WTC11 (cell line): ENCODE data around the gene ADGRF3. TPM values are rescaled to one million over a fixed set of nuclear protein-coding genes. Genes with fewer than 3 reads are reported as not detected.

Experiments
- ATAC-seq: fragments of 200-7000 bp; cut with Tn5 transposase; 2 replicates; pipeline ENCODE4 v1.10.0; 2021; ENCODE audit warnings: mild to moderate bottlenecking, moderate library complexity
- CTCF ChIA-PET: fragments of 300-600 bp; sonication (Branson Sonifier 250); formaldehyde crosslinking; loops from one replicate; lab custom pipeline; 2021; ENCODE audit warnings: antibody characterized with exemption; lab: Charles Lee
- POLR2A ChIA-PET: fragments of 350-600 bp; sonication (Branson Sonifier 250); formaldehyde crosslinking; loops from one replicate; lab custom pipeline; 2021; ENCODE audit warnings: antibody characterized with exemption; lab: Charles Lee
- DNase-seq: peaks from one replicate; pipeline ENCODE4 v3.0.0; 2021; ENCODE audit warnings: low spot score
- H3K27ac Mint-ChIP-seq: 2 replicates; pipeline ENCODE4 v1.8.0; 2021; ENCODE audit warnings: mixed read lengths
- H3K27me3 Mint-ChIP-seq: 2 replicates; pipeline ENCODE4 v1.8.0; 2021; ENCODE audit warnings: low read depth, mild to moderate bottlenecking, moderate library complexity, mixed read lengths
- H3K36me3 Mint-ChIP-seq: 2 replicates; pipeline ENCODE4 v1.8.0; 2021; ENCODE audit warnings: mixed read lengths
- H3K4me1 Mint-ChIP-seq: 2 replicates; pipeline ENCODE4 v1.8.0; 2022; ENCODE audit warnings: mixed read lengths
- H3K4me3 Mint-ChIP-seq: 2 replicates; pipeline ENCODE4 v1.8.0; 2021; ENCODE audit warnings: mild to moderate bottlenecking, moderate library complexity, mixed read lengths
- H3K9me3 Mint-ChIP-seq: 2 replicates; pipeline ENCODE4 v1.8.0; 2021; ENCODE audit warnings: mixed read lengths
- FOXP1 ChIP-seq: sonication (generic); formaldehyde crosslinking; IDR thresholded peaks from 2 replicates; pipeline ENCODE4 v1.8.0; 2022; ENCODE audit warnings: missing genetic modification reagents, mild to moderate bottlenecking, moderate library complexity, borderline replicate concordance
- IRF1 ChIP-seq: sonication (generic); formaldehyde crosslinking; IDR thresholded peaks from 2 replicates; pipeline ENCODE4 v1.8.0; 2023; ENCODE audit warnings: missing genetic modification reagents
- JUN ChIP-seq: sonication (generic); formaldehyde crosslinking; IDR thresholded peaks from 2 replicates; pipeline ENCODE4 v1.8.0; 2023; ENCODE audit warnings: mild to moderate bottlenecking, missing genetic modification reagents
- NFYB ChIP-seq: sonication (generic); formaldehyde crosslinking; conservative IDR thresholded peaks from 2 replicates; pipeline ENCODE4 v1.8.0; 2022; ENCODE audit warnings: low read depth, missing genetic modification reagents
- TEAD1 ChIP-seq: sonication (generic); formaldehyde crosslinking; IDR thresholded peaks from 2 replicates; pipeline ENCODE4 v1.8.0; 2022; ENCODE audit warnings: mild to moderate bottlenecking, missing genetic modification reagents
- ZNF317 ChIP-seq: sonication (generic); formaldehyde crosslinking; IDR thresholded peaks from 2 replicates; pipeline ENCODE4 v1.8.1; 2023; ENCODE audit warnings: low read depth, mild to moderate bottlenecking, moderate library complexity, missing genetic modification reagents, borderline replicate concordance
- ZNF396 ChIP-seq: fragments of 250-450 bp; sonication (Bioruptor Pico); IDR thresholded peaks from 2 replicates; pipeline ENCODE4 v1.8.0; 2021; ENCODE audit warnings: mild to moderate bottlenecking, moderate library complexity, borderline replicate concordance
- ZNF532 ChIP-seq: fragments of 250-450 bp; sonication (Bioruptor Pico); IDR thresholded peaks from 2 replicates; pipeline ENCODE4 v1.9.0; 2021; ENCODE audit warnings: mild to moderate bottlenecking, borderline replicate concordance
- total RNA-seq: library from RNA; stranded (reverse); gene quantifications from 3 replicates; pipeline ENCODE4 v1.2.3, GENCODE V29; 2021
- TF ChIP-seq, protein P1 (sequence below): sonication (generic); formaldehyde crosslinking; IDR thresholded peaks from 2 replicates; pipeline ENCODE4 v1.8.0; 2022; ENCODE audit warnings: missing genetic modification reagents
- TF ChIP-seq, protein P2 (sequence below): sonication (generic); formaldehyde crosslinking; IDR thresholded peaks from 2 replicates; pipeline ENCODE4 v1.8.0; 2023; ENCODE audit warnings: missing genetic modification reagents, mild to moderate bottlenecking, borderline replicate concordance
- TF ChIP-seq, protein P3 (sequence below): fragments of 250-450 bp; sonication (Bioruptor Pico); IDR thresholded peaks from 2 replicates; pipeline ENCODE4 v2.1.2; 2022; ENCODE audit warnings: mild to moderate bottlenecking, moderate library complexity
- TF ChIP-seq, protein P4 (sequence below): fragments of 250-450 bp; sonication (Bioruptor Pico); IDR thresholded peaks from 2 replicates; pipeline ENCODE4 v1.9.0; 2021; ENCODE audit warnings: mild to moderate bottlenecking
- TF ChIP-seq, protein P5 (sequence below): sonication (generic); formaldehyde crosslinking; IDR thresholded peaks from 2 replicates; pipeline ENCODE4 v1.8.1; 2023; ENCODE audit warnings: mild to moderate bottlenecking, missing genetic modification reagents

Gene ADGRF3
- total RNA-seq, 1 experiment from 2014 or later: 0.48 TPM

- TF ChIP-seq ZNF532 (CRISPR knock-in tag) (no peak), ZNF396 (CRISPR knock-in tag) (no peak)
- TF ChIP-seq, protein P1, sequence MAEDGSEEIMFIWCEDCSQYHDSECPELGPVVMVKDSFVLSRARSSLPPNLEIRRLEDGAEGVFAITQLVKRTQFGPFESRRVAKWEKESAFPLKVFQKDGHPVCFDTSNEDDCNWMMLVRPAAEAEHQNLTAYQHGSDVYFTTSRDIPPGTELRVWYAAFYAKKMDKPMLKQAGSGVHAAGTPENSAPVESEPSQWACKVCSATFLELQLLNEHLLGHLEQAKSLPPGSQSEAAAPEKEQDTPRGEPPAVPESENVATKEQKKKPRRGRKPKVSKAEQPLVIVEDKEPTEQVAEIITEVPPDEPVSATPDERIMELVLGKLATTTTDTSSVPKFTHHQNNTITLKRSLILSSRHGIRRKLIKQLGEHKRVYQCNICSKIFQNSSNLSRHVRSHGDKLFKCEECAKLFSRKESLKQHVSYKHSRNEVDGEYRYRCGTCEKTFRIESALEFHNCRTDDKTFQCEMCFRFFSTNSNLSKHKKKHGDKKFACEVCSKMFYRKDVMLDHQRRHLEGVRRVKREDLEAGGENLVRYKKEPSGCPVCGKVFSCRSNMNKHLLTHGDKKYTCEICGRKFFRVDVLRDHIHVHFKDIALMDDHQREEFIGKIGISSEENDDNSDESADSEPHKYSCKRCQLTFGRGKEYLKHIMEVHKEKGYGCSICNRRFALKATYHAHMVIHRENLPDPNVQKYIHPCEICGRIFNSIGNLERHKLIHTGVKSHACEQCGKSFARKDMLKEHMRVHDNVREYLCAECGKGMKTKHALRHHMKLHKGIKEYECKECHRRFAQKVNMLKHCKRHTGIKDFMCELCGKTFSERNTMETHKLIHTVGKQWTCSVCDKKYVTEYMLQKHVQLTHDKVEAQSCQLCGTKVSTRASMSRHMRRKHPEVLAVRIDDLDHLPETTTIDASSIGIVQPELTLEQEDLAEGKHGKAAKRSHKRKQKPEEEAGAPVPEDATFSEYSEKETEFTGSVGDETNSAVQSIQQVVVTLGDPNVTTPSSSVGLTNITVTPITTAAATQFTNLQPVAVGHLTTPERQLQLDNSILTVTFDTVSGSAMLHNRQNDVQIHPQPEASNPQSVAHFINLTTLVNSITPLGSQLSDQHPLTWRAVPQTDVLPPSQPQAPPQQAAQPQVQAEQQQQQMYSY (CRISPR knock-in tag): no peak
Measured at GRCh38 chr2:26298286-26298637, 48.3 kb downstream of the ADGRF3 start (continued).

DNA sequence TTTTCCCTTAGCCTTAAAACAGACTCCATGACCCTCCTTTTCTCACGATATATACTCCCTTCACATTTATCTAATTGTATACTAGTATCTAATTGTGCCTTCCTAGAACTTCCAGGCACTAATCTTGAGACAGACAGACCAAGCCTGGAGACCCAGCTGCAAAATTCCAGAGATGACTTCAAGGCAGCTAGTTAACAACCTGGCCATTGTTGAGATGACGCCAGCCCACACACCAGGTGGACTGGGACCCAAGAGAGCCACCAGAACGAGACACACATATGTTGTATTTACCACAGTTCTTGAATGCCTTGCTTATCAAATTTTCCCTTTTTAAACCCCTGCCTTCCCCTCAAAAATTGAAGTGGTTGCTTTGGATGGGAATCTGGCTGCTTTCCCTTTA is 49.5 kb downstream of the ADGRF3 start:
- TF ChIP-seq, protein P2, sequence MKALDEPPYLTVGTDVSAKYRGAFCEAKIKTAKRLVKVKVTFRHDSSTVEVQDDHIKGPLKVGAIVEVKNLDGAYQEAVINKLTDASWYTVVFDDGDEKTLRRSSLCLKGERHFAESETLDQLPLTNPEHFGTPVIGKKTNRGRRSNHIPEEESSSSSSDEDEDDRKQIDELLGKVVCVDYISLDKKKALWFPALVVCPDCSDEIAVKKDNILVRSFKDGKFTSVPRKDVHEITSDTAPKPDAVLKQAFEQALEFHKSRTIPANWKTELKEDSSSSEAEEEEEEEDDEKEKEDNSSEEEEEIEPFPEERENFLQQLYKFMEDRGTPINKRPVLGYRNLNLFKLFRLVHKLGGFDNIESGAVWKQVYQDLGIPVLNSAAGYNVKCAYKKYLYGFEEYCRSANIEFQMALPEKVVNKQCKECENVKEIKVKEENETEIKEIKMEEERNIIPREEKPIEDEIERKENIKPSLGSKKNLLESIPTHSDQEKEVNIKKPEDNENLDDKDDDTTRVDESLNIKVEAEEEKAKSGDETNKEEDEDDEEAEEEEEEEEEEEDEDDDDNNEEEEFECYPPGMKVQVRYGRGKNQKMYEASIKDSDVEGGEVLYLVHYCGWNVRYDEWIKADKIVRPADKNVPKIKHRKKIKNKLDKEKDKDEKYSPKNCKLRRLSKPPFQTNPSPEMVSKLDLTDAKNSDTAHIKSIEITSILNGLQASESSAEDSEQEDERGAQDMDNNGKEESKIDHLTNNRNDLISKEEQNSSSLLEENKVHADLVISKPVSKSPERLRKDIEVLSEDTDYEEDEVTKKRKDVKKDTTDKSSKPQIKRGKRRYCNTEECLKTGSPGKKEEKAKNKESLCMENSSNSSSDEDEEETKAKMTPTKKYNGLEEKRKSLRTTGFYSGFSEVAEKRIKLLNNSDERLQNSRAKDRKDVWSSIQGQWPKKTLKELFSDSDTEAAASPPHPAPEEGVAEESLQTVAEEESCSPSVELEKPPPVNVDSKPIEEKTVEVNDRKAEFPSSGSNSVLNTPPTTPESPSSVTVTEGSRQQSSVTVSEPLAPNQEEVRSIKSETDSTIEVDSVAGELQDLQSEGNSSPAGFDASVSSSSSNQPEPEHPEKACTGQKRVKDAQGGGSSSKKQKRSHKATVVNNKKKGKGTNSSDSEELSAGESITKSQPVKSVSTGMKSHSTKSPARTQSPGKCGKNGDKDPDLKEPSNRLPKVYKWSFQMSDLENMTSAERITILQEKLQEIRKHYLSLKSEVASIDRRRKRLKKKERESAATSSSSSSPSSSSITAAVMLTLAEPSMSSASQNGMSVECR (CRISPR knock-in tag): no peak
- TF ChIP-seq TEAD1 (CRISPR knock-in tag): no peak
- no peak for TF ChIP-seq FOXP1 (CRISPR knock-in tag)
- TF ChIP-seq, protein P3, sequence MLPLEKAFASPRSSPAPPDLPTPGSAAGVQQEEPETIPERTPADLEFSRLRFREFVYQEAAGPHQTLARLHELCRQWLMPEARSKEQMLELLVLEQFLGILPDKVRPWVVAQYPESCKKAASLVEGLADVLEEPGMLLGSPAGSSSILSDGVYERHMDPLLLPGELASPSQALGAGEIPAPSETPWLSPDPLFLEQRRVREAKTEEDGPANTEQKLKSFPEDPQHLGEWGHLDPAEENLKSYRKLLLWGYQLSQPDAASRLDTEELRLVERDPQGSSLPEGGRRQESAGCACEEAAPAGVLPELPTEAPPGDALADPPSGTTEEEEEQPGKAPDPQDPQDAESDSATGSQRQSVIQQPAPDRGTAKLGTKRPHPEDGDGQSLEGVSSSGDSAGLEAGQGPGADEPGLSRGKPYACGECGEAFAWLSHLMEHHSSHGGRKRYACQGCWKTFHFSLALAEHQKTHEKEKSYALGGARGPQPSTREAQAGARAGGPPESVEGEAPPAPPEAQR (CRISPR knock-in tag): no peak
- TF ChIP-seq, protein P4, sequence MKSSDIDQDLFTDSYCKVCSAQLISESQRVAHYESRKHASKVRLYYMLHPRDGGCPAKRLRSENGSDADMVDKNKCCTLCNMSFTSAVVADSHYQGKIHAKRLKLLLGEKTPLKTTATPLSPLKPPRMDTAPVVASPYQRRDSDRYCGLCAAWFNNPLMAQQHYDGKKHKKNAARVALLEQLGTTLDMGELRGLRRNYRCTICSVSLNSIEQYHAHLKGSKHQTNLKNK (CRISPR knock-in tag): no peak
- no peak for TF ChIP-seq ZNF317 (CRISPR knock-in tag)
- TF ChIP-seq, protein P1 (CRISPR knock-in tag): no peak
- TF ChIP-seq IRF1: no peak
- TF ChIP-seq, protein P5, sequence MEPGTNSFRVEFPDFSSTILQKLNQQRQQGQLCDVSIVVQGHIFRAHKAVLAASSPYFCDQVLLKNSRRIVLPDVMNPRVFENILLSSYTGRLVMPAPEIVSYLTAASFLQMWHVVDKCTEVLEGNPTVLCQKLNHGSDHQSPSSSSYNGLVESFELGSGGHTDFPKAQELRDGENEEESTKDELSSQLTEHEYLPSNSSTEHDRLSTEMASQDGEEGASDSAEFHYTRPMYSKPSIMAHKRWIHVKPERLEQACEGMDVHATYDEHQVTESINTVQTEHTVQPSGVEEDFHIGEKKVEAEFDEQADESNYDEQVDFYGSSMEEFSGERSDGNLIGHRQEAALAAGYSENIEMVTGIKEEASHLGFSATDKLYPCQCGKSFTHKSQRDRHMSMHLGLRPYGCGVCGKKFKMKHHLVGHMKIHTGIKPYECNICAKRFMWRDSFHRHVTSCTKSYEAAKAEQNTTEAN (CRISPR knock-in tag): no peak
- no peak for TF ChIP-seq NFYB (CRISPR knock-in tag)
- no peak for TF ChIP-seq JUN (CRISPR knock-in tag)
- Mint-ChIP-seq H3K9me3 (peaks cover 3% of the 10 kb centered on the region; the same call in 1 of the 2 replicates), H3K4me3 (no peak overlapping the region), H3K27ac (0 out of 2 replicates have a peak overlapping the region, but pooled peaks have one; percentile 65), H3K27me3 (no peaks in the 10 kb centered on the region), H3K36me3 (no peaks in the 10 kb centered on the region), H3K4me1 (peaks cover 7% of the 10 kb centered on the region)
- CTCF ChIA-PET: interaction anchor here (0.6 to 1.6 kb wide), 2 partner anchors 17 to 20 kb away, joined by 3 to 7 read pairs; no protein-coding TSS in a partner anchor
- DNase-seq (no peak), ATAC-seq (no peak)
- POLR2A ChIA-PET: interaction anchor here (3.6 kb wide), 1 partner anchor 53 kb away, joined by 27 read pairs; the partner anchor contains the start of genes HADHA and HADHB
